Measurements from ENCODE around the gene ESR2. TPM values are rescaled to one million over a fixed set of nuclear protein-coding genes. Genes with fewer than 3 reads are reported as not detected.

Gene ESR2
- total RNA-seq, 2 experiments from 2014 or later: 0.26 to 0.32 TPM

DNA sequence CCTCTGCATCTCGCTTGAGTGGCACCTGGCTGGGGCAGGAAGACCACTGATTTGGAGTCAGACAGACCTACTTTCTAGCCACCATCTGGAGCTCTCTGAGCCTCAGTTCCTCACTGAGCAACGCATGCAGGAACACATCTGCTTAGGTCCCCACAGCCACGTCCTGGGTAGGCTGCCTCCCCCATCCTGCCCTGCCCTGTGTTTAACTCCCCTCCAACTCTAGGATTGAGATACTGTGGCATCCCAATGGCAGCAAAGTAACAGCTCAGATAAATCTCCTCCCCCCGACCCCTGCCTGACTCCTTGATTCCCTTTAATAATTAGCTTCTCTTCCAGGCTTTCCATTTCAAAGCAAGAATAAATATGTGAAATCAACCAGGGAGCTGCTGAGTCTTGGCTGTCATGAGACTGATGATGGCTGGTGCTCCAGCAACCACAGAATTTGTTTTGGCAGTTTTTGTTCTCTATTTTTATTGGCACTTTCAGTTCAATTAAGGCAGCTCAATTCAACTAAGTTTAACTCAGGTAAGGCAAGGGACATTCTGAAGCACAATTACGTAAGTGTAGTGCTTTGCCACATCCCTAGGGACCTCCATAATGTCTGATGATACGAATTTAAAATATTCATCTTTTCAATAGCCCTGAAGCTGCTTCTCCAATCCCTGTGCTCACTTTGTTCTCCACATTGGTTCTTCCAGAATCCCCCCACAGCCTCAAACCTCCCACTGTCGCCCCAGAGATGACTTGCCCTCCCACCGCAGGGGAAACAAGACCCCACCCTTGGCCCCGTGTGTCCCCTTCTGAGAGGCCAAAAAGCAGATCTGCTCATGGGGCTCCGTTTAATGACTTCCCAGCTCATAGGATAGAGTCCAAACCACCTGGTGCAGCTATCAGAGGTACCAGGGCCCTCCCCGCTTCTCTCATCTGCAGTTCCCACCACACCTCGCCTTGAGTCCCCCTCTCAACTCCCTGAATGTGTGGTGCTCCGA lies 58.2 kb downstream of the ESR2 start:
- CTCF ChIA-PET: interaction anchor here (0.6 to 1.3 kb wide), 2 partner anchors 10 to 23 kb away, joined by 3 to 4 read pairs; no protein-coding TSS in a partner anchor
- ATAC-seq (no peak), DNase-seq (no peak)

DNA sequence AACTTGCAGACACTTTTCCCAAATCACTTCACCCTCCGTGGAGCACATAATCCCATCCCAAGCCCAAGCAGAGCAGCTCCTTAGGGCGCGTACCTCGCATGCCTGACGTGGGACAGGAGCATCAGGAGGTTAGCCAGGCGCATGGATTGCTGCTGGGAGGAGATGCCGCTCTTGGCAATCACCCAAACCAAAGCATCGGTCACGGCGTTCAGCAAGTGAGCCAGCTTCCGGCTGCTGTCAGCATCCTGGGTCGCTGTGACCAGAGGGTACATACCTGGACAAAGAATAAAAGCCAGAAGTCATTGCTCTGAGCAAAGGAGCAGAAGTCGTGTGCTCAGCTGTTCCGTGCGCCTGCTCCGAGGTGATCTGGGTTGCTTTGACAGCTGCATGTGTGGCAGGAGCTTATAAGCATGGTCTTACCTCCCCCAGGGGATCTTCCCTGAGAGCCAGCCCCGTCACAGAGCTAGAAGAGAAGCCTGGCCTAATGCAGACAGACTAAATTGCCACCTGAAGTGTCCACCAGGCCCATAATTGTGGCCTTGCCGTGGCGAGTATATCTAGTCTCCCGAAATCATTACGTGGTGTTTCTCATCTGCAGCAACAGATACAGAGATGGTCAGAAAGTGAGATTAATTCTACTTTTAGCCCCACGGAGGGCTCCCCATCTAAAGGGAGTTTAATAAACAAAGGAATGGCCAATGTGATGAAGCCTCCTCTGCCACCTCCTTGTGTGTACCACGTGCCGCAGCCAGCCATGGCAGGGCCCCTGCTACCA lies 59.1 kb downstream of the ESR2 start:
- no peak overlapping the region for H3K27ac Mint-ChIP-seq
- no peaks in the 10 kb centered on the region for H3K36me3 Mint-ChIP-seq (ENCODE audit: low read depth)
- DNase-seq (no peak), ATAC-seq (no peak)
- ChIA-PET CTCF (interaction anchor here (0.6 to 1.3 kb wide), 2 partner anchors 9 to 22 kb away, joined by 3 to 4 read pairs; no protein-coding TSS in a partner anchor), POLR2A (no interaction called here)
- H3K9me3 Mint-ChIP-seq (ENCODE audit: low read depth): no peaks in the 10 kb centered on the region
- H3K4me1 Mint-ChIP-seq: peaks cover 14% of the 10 kb centered on the region
- H3K4me3 Mint-ChIP-seq: no peak overlapping the region
- H3K27me3 Mint-ChIP-seq: peaks cover 3% of the 10 kb centered on the region
- intact Hi-C loops (cut with DNase I, micrococcal nuclease): loop anchor here in 1 of 2 experiments (5.0 kb wide), 1 partner anchor 47 kb away; no protein-coding TSS in a partner anchor

More for the DNA sequence above, 58.2 kb downstream of the ESR2 start:
- no peaks in the 10 kb centered on the region for H3K36me3 Mint-ChIP-seq (ENCODE audit: low read depth)
- H3K27me3 Mint-ChIP-seq: peaks cover 3% of the 10 kb centered on the region
- no peak overlapping the region for H3K4me3 Mint-ChIP-seq
- peaks cover 14% of the 10 kb centered on the region for H3K4me1 Mint-ChIP-seq
- no peak overlapping the region for H3K27ac Mint-ChIP-seq
- POLR2A ChIA-PET: no interaction called here
- H3K9me3 Mint-ChIP-seq (ENCODE audit: low read depth): no peaks in the 10 kb centered on the region
- intact Hi-C loops (cut with DNase I, micrococcal nuclease): no loop called here

DNA sequence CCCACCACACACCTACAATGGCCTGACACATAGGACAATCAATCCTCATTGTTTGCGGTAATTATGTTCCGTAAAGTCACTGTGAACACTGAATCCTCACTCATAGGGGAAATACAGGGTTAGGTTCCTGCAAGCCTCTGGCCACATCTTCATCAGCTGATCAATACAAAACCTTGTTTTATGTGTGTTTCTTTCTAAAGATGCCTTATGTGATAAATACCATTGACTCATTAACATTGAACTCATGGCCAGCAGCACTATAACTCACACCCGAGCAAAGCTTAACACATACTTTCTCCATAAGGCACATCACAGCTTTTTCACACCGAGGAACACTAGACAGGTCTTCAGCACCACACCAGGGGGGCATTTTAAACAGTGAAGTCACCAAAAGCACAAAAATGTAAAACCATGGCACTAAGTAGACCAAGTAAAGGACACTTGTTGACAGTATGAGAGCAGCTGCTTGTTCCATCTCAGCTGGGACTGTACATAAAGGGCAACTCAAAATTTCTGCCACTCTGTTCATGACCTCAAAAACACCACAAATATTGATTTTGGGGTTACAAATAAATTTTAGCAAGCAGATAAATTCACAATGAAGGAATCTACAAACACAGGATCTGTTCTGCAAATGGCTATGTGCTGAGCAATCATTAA lies 60.5 kb downstream of the ESR2 start:
- no peak overlapping the region for H3K4me3 Mint-ChIP-seq
- ChIA-PET POLR2A (no interaction called here), CTCF (no interaction called here)
- intact Hi-C loops (cut with DNase I, micrococcal nuclease): loop anchor here (2.0 to 5.0 kb wide), 2 partner anchors 49 to 61 kb away; partner anchors contain the start of gene ESR2 (in 1 of the 2)
- DNase-seq: no peak
- H3K36me3 Mint-ChIP-seq (ENCODE audit: low read depth): no peaks in the 10 kb centered on the region
- ATAC-seq: no peak
- H3K27me3 Mint-ChIP-seq: no peaks in the 10 kb centered on the region
- H3K4me1 Mint-ChIP-seq: peaks cover 14% of the 10 kb centered on the region
- peak overlapping the region; percentile 7 for H3K27ac Mint-ChIP-seq
- no peaks in the 10 kb centered on the region for H3K9me3 Mint-ChIP-seq (ENCODE audit: low read depth)

DNA sequence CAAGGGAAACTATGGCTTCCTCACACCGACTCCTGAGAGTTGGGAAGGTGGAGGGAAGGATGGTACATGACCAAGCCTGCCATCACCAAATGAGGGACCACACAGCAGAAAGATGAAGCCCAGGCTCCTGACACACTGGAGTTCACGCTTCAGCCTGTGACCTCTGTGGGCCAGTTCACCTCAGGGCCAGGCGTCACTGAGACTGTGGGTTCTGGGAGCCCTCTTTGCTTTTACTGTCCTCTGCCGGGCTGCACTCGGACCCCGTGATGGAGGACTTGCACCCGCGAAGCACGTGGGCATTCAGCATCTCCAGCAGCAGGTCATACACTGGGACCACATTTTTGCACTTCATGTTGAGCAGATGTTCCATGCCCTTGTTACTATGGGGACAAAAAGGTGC lies 61.2 kb downstream of the ESR2 start:
- peak; percentile 17 for ATAC-seq
- no peaks in the 10 kb centered on the region for H3K27me3 Mint-ChIP-seq
- no peak overlapping the region for H3K4me3 Mint-ChIP-seq
- H3K9me3 Mint-ChIP-seq (ENCODE audit: low read depth): no peaks in the 10 kb centered on the region
- no peak for DNase-seq
- POLR2A ChIA-PET: no interaction called here
- peaks cover 14% of the 10 kb centered on the region for H3K4me1 Mint-ChIP-seq
- no peak overlapping the region for H3K27ac Mint-ChIP-seq
- intact Hi-C loops (cut with DNase I, micrococcal nuclease): loop anchor here (2.0 to 5.0 kb wide), 2 partner anchors 49 to 62 kb away; partner anchors contain the start of gene ESR2 (in 1 of the 2)
- CTCF ChIA-PET: interaction anchor here (0.9 kb wide), 1 partner anchor 35 kb away, joined by 3 read pairs; no protein-coding TSS in a partner anchor
- peaks cover 2% of the 10 kb centered on the region for H3K36me3 Mint-ChIP-seq (ENCODE audit: low read depth)

DNA sequence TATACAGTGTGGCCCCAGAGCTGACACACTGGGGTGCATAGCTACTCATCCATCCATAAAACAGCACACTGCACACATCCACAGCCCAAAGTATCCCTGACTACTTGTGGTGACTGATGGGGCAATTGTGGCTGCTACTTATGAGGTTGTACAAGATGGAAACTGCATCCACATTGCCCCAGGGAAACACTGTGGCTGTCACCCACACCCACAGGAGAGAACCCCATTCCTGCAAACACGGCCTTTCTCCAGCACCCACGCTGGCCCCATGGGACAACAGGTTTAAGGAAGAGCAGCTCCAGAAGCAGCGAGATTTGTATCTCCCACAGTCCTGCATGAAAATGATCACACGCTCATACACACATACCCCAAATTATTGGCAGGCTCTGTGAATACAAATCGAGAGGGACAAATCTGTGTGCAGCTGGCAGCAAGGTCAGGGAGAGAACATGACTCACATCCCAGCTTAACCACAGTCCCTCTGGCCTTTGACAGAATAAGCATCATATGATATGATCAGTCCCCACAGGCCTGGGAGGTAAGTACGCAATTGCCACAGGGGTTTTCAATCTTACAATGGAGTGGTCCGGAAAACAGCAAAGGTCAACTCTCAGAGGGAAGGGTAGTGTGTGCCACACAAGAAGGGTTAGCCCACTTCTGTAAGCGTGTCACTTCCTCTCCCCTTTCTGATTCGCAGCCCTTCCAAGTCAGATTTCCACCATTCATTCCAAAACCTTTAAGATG lies 61.9 kb downstream of the ESR2 start:
- intact Hi-C loops (cut with DNase I, micrococcal nuclease): loop anchor here (2.0 to 5.0 kb wide), 2 partner anchors 50 to 63 kb away; partner anchors contain the start of gene ESR2 (in 1 of the 2)
- H3K9me3 Mint-ChIP-seq (ENCODE audit: low read depth): no peaks in the 10 kb centered on the region
- H3K27ac Mint-ChIP-seq: no peak overlapping the region
- ChIA-PET CTCF (interaction anchor here (0.9 kb wide), 1 partner anchor 35 kb away, joined by 3 read pairs; no protein-coding TSS in a partner anchor), POLR2A (interaction anchor here (0.6 kb wide), 1 partner anchor 263 kb away, joined by 7 read pairs; no protein-coding TSS in a partner anchor)
- peak; percentile 42 for DNase-seq
- no peak overlapping the region for H3K4me3 Mint-ChIP-seq
- no peaks in the 10 kb centered on the region for H3K27me3 Mint-ChIP-seq
- H3K4me1 Mint-ChIP-seq: peaks cover 14% of the 10 kb centered on the region
- peaks cover 2% of the 10 kb centered on the region for H3K36me3 Mint-ChIP-seq (ENCODE audit: low read depth)
- ATAC-seq: peak; percentile 76

DNA sequence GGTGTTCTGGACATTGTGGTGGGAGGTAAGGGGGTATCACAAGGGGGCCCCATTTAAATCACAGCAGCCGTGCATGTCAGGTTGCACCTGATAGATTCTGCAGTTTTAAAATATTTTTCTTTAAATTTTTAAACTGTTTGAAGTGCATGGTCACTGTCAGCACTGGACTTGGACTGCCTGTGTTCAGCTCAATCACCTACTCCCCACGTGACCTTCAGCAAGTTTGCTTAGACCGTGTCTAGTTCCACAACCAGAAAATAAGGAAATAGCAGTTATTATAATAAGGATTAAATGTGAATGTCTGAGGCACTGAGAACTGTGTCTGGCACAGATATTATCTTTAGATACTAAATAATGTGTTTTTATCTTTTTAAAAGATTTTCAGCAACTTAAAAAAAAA lies 64.7 kb downstream of the ESR2 start:
- no peak for DNase-seq
- peaks cover 14% of the 10 kb centered on the region for H3K4me1 Mint-ChIP-seq
- no peak for ATAC-seq
- intact Hi-C loops (cut with DNase I, micrococcal nuclease): no loop called here
- H3K36me3 Mint-ChIP-seq (ENCODE audit: low read depth): peaks cover 4% of the 10 kb centered on the region
- H3K27ac Mint-ChIP-seq: no peak overlapping the region
- no peaks in the 10 kb centered on the region for H3K27me3 Mint-ChIP-seq
- ChIA-PET CTCF (no interaction called here), POLR2A (no interaction called here)
- no peaks in the 10 kb centered on the region for H3K9me3 Mint-ChIP-seq (ENCODE audit: low read depth)
- H3K4me3 Mint-ChIP-seq: no peak overlapping the region

DNA sequence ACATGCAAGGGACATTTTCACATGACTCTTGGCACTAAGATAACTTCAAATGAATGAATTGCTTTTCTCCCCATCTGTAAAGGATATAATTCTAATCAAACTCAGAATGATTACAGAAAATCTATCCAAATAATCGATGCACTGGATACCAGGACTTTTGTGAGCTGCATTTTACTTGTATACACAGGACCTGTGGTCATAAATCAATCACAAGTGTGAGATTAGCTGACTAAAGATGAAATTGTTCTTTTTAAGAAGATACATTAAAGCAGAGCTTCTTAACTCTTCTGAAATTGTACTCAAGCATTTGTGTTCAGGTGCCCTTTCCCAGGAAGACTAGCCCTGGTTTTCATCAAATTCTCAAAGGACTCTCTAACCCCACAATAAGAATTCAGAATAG lies 66.3 kb downstream of the ESR2 start:
- CTCF ChIA-PET: interaction anchor here (0.7 to 1.1 kb wide), 2 partner anchors 11 to 76 kb away, joined by 3 read pairs; no protein-coding TSS in a partner anchor
- intact Hi-C loops (cut with DNase I, micrococcal nuclease): no loop called here
- Mint-ChIP-seq H3K9me3 (ENCODE audit: low read depth) (no peaks in the 10 kb centered on the region), H3K27ac (no peak overlapping the region), H3K36me3 (ENCODE audit: low read depth) (peaks cover 7% of the 10 kb centered on the region), H3K4me1 (peaks cover 9% of the 10 kb centered on the region), H3K4me3 (no peak overlapping the region), H3K27me3 (no peaks in the 10 kb centered on the region)
- ATAC-seq (no peak), DNase-seq (no peak)
- POLR2A ChIA-PET: no interaction called here

DNA sequence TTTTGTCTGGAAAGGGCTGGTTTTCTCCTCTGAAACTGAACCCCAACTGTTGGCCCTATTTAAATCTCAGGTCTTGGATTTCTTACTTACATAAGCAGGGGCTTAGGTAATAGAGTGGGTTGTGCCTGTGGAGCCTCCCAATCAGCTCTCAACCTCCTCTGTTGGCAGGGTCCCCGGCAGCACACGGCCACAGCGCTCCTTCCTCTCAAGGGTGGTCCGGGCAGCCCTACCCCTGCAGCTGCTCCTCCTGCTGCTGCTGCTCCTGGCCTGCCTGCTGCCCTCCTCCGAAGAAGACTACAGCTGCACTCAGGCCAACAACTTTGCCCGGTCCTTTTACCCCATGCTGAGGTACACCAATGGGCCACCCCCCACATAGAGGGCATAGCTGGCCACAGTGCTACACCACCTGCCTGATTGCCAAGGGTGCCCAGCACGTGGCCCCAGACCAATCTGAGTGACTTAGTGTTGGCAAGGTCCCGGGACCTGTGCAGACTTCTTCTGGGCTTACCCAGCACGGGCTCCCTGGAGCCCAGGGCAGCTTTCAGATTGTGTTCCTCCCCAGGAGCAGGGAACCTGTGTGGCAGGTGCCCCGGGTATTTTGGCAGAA lies 68.9 kb downstream of the ESR2 start:
- CTCF ChIA-PET: interaction anchor here (1.5 to 3.3 kb wide), 2 partner anchors 70 to 78 kb away, joined by 4 to 10 read pairs; partner anchors contain the start of gene ESR2
- intact Hi-C loops (cut with DNase I, micrococcal nuclease): no loop called here
- Mint-ChIP-seq H3K27ac (no peak overlapping the region), H3K4me3 (no peak overlapping the region), H3K36me3 (ENCODE audit: low read depth) (peaks cover 13% of the 10 kb centered on the region), H3K9me3 (ENCODE audit: low read depth) (no peaks in the 10 kb centered on the region), H3K4me1 (no peaks in the 10 kb centered on the region), H3K27me3 (no peaks in the 10 kb centered on the region)
- DNase-seq (no peak), ATAC-seq (no peak)
- POLR2A ChIA-PET: no interaction called here

DNA sequence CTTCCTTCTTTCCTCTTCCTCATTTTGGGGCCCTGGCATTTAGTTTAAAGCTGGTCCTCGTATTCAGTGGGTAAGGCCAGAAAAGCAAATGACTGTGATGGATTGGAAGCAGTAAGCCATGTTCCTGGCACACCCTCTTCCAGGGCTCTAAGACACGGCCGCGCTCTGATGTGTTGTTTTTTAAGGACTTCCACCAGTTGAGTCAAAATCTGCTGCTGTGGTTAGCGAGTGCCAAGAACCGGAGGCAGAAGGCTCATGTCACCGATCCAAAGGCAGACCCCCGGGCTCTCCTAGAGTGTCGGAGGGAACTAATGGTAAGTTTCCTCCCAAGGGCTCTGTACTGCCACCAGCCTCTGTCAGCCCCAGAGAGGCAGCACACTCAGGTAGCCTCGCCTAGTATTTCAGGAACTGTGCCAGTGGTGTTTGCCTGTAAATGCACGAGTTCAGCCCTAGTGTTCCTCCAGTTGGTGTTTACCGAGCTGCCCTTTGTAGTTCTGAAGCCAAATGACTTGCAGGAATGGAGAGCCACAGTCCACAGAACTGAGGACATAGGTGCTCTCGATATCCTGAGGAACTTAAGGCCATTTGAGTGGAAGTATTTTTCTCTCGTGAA lies 72.7 kb downstream of the ESR2 start:
- no peak overlapping the region for H3K4me3 Mint-ChIP-seq
- H3K27ac Mint-ChIP-seq: no peak overlapping the region
- H3K9me3 Mint-ChIP-seq (ENCODE audit: low read depth): no peaks in the 10 kb centered on the region
- intact Hi-C loops (cut with DNase I, micrococcal nuclease): no loop called here
- ChIA-PET POLR2A (no interaction called here), CTCF (interaction anchor here (0.6 kb wide), 1 partner anchor 39 kb away, joined by 3 read pairs; no protein-coding TSS in a partner anchor)
- no peaks in the 10 kb centered on the region for H3K4me1 Mint-ChIP-seq
- peaks cover 19% of the 10 kb centered on the region for H3K36me3 Mint-ChIP-seq (ENCODE audit: low read depth)
- ATAC-seq (no peak), DNase-seq (no peak)
- no peaks in the 10 kb centered on the region for H3K27me3 Mint-ChIP-seq

DNA sequence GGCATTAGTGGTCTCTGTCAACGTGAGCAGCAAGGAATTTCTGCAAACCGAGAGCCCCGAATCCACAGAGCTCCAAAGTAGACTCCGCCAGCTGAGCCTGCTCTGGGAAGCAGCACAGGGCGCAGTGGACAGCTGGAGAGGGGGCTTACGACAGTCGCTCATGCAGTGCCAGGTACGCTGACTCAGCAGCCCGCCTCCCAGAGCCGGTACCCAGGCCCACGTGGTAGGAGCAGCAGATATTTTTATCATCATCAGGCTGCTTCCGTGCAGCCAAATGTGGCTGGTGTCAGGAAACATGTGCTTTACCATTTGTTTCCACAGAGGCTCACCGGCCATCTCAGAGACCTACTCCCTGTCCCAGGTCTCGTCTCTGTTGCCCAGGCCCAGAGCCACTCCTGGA lies 73.7 kb downstream of the ESR2 start:
- no peaks in the 10 kb centered on the region for H3K4me1 Mint-ChIP-seq
- no peaks in the 10 kb centered on the region for H3K9me3 Mint-ChIP-seq (ENCODE audit: low read depth)
- DNase-seq: no peak
- peaks cover 26% of the 10 kb centered on the region for H3K36me3 Mint-ChIP-seq (ENCODE audit: low read depth)
- H3K27me3 Mint-ChIP-seq: no peaks in the 10 kb centered on the region
- no peak for ATAC-seq
- H3K27ac Mint-ChIP-seq: no peak overlapping the region
- CTCF ChIA-PET: interaction anchor here (0.6 to 0.7 kb wide), 2 partner anchors 84 to 318 kb away, joined by 3 read pairs; no protein-coding TSS in a partner anchor
- POLR2A ChIA-PET: no interaction called here
- no peak overlapping the region for H3K4me3 Mint-ChIP-seq
- intact Hi-C loops (cut with DNase I, micrococcal nuclease): no loop called here

Data from activated CD4-positive, alpha-beta T cell treated with anti-CD3 and anti-CD28 coated beads for 36 hours (primary cell).